GM10266 (cell line): ENCODE results near the gene ATP6V1D.

Experiments
- DNase-seq: peaks from one replicate; pipeline ENCODE4 v3.0.0; 2012; ENCODE audit errors: extremely low spot score
- TF ChIP-seq, protein P1 (sequence below): IDR thresholded peaks from 2 replicates; pipeline ENCODE4 v1.5.1; 2012; ENCODE audit warnings: mild to moderate bottlenecking, low read depth; ENCODE audit not compliant: control insufficient read depth, insufficient read depth; ENCODE audit errors: missing control alignments

Gene ATP6V1D

GRCh38 chr14:67370830-67371229, 11.2 kb upstream of the ATP6V1D start:
- DNase-seq = no peak
- TF ChIP-seq, protein P1, sequence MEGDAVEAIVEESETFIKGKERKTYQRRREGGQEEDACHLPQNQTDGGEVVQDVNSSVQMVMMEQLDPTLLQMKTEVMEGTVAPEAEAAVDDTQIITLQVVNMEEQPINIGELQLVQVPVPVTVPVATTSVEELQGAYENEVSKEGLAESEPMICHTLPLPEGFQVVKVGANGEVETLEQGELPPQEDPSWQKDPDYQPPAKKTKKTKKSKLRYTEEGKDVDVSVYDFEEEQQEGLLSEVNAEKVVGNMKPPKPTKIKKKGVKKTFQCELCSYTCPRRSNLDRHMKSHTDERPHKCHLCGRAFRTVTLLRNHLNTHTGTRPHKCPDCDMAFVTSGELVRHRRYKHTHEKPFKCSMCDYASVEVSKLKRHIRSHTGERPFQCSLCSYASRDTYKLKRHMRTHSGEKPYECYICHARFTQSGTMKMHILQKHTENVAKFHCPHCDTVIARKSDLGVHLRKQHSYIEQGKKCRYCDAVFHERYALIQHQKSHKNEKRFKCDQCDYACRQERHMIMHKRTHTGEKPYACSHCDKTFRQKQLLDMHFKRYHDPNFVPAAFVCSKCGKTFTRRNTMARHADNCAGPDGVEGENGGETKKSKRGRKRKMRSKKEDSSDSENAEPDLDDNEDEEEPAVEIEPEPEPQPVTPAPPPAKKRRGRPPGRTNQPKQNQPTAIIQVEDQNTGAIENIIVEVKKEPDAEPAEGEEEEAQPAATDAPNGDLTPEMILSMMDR = no peak

DNA sequence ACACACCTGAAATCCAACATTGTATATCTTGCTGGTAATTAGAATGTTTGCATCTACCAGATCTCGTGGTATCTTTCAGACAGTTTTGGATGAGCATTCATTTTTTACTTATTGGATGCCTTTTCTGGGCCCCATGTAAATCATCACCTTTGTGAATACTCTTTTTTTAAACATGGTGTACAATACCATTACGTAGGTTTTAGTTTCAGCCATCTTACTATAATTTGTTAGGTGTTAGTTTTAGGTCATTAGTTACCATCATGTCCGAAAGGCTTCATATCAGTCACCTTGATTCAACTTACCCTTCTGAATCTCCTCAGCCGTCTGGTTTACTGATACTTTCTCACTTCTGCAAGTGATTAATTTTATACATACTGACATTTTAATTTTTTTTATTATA, 5.9 kb upstream of the ATP6V1D start:
- TF ChIP-seq, protein P1 = no peak
- no peak for DNase-seq

- TF ChIP-seq, protein P1 = no peak
- DNase-seq = no peak
These were observed 1.0 kb upstream of the ATP6V1D start for GRCh38 chr14:67360470-67361206.

GRCh38 chr14:67358924-67359774, 455 bp downstream of the ATP6V1D start:
- TF ChIP-seq, protein P1 = no peak
- no peak for DNase-seq

- no peak for DNase-seq
These were observed 1.6 kb downstream of the ATP6V1D start for GRCh38 chr14:67357969-67358354.

GRCh38 chr14:67357186-67357968, 2.2 kb downstream of the ATP6V1D start:
- TF ChIP-seq, protein P1 = no peak
- no peak for DNase-seq

More at GRCh38 chr14:67357969-67358354, 1.6 kb downstream of the ATP6V1D start:
- TF ChIP-seq, protein P1 = no peak
